Adrenal gland (tissue), 5 donors: Measurements from ENCODE around the gene ADAMTS12.

Experiments used
- CTCF ChIP-seq, 6 experiments: fragments of 450-650 bp in 4 of 6; fragments of 200-600 bp in 2 of 6; sonication (generic) in 1 of 6; IDR thresholded peaks; 1 replicate in 5 of 6; 2 replicates in 1 of 6; pipeline versions ENCODE4 v1.5.1 to v1.8.0; 2016 to 2021; ENCODE audit warnings: antibody characterized with exemption in 6 of 6, mild to moderate bottlenecking in 2 of 6, moderate library complexity in 1 of 6
- POLR2A ChIP-seq, 2 donors: fragments of 450-650 bp; IDR thresholded peaks; one replicate each; pipeline ENCODE4 v1.6.1; 2017; ENCODE audit warnings: antibody characterized with exemption in 2 of 2, mild to moderate bottlenecking in 2 of 2, moderate library complexity in 1 of 2
- donor health status: DM: no; HTN: no; CAD: no.

- TF ChIP-seq POLR2A (IDR thresholded peaks at IDR 0.05) (no peak), CTCF (IDR thresholded peaks at IDR 0.05) (no peak)
Measured at GRCh38 chr5:33762859-33763258, 128.9 kb downstream of the ADAMTS12 start.
